ENCODE measurements around the gene RPS6KA2.

DNA sequence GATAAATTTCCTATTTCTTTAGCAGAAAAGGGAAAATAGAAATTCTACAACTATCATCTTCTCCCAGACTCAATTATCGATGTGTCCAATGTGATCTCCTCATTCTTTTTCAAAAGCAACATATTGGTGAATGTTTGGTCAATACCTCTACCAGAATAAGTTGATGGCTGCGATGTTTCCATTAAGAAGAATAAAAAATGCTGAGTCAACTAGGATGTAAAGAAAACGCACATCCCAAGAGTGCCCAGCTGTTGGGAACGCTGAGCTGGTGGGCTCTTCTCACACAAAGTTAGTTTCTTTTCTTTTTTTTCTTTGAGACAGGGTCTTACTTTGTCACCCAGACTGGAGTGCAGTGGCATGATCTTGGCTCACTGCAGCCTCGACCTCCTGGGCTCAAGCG is 80.4 kb downstream of the RPS6KA2 start:
- TF ChIP-seq POLR2A (IDR thresholded peaks at IDR 0.05) = no peak
- TF ChIP-seq, protein P1, sequence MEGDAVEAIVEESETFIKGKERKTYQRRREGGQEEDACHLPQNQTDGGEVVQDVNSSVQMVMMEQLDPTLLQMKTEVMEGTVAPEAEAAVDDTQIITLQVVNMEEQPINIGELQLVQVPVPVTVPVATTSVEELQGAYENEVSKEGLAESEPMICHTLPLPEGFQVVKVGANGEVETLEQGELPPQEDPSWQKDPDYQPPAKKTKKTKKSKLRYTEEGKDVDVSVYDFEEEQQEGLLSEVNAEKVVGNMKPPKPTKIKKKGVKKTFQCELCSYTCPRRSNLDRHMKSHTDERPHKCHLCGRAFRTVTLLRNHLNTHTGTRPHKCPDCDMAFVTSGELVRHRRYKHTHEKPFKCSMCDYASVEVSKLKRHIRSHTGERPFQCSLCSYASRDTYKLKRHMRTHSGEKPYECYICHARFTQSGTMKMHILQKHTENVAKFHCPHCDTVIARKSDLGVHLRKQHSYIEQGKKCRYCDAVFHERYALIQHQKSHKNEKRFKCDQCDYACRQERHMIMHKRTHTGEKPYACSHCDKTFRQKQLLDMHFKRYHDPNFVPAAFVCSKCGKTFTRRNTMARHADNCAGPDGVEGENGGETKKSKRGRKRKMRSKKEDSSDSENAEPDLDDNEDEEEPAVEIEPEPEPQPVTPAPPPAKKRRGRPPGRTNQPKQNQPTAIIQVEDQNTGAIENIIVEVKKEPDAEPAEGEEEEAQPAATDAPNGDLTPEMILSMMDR (IDR thresholded peaks at IDR 0.05) = no peak
